ENCODE results near the gene IGFBP3.

DNA sequence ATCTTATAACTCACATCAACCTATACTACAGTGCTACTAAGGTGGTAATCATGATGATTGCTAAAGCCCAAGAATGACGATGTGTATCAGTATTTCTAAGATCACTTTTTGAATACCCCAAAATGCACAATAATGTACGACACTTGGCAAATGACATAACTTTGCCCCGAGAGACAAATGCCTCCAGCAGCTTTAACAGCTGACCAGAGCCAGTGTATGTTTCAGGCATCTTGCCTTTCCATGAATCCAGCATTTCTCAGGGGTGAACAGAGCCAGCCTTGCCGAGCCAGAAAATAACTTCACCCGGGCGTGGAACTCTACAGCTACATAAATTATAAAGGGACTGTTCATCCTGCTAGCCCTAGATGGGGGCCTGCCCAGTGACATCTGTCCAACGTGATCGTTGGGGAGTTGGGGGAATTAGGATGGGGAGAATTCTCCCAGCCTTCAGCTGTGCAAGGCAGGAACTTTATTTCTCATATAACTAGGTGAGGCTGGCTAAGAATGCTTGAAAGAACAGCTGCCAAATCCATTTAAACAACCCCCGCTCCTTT is 1.8 kb downstream of the IGFBP3 start:
- TF ChIP-seq EP300 (IDR thresholded peaks at IDR 0.05) = no peak
- TF ChIP-seq, protein P1, sequence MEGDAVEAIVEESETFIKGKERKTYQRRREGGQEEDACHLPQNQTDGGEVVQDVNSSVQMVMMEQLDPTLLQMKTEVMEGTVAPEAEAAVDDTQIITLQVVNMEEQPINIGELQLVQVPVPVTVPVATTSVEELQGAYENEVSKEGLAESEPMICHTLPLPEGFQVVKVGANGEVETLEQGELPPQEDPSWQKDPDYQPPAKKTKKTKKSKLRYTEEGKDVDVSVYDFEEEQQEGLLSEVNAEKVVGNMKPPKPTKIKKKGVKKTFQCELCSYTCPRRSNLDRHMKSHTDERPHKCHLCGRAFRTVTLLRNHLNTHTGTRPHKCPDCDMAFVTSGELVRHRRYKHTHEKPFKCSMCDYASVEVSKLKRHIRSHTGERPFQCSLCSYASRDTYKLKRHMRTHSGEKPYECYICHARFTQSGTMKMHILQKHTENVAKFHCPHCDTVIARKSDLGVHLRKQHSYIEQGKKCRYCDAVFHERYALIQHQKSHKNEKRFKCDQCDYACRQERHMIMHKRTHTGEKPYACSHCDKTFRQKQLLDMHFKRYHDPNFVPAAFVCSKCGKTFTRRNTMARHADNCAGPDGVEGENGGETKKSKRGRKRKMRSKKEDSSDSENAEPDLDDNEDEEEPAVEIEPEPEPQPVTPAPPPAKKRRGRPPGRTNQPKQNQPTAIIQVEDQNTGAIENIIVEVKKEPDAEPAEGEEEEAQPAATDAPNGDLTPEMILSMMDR (IDR thresholded peaks at IDR 0.05) = no peak
- TF ChIP-seq POLR2A (IDR thresholded peaks at IDR 0.05; ENCODE audit: low read depth) = no peak
- TF ChIP-seq POLR2AphosphoS5 (IDR thresholded peaks at IDR 0.05) = no peak

Measured in esophagus muscularis mucosa (tissue), 4 donors.